SK-N-SH treated with all-trans-retinoic acid at 6 μM for 48 hours (cell line): ENCODE data around the gene GRB7.

Experiments
- ATAC-seq: fragments of 200-7000 bp; cut with Tn5 transposase; 3 replicates; pipeline ENCODE4 v1.9.1; 2020; ENCODE audit warnings: mild to moderate bottlenecking, moderate library complexity
- ARNTL ChIP-seq: fragments of 450-650 bp; formaldehyde crosslinking; IDR thresholded peaks from 2 replicates; pipeline ENCODE4 v1.5.0; 2020; ENCODE audit warnings: low read depth, mild to moderate bottlenecking, moderate library complexity, borderline replicate concordance
- BACH2 ChIP-seq: fragments of 250-450 bp; sonication (Bioruptor Pico); IDR thresholded peaks from 2 replicates; pipeline ENCODE4 v1.9.0; 2021; ENCODE audit warnings: mild to moderate bottlenecking, borderline replicate concordance
- CREB5 ChIP-seq: fragments of 250-450 bp; sonication (Bioruptor Pico); IDR thresholded peaks from 2 replicates; pipeline ENCODE4 v1.5.1; 2020; ENCODE audit warnings: low read depth, mild to moderate bottlenecking, moderate library complexity
- CSDC2 ChIP-seq: fragments of 250-450 bp; sonication (Bioruptor Pico); IDR thresholded peaks from 2 replicates; pipeline ENCODE4 v1.5.0; 2020; ENCODE audit warnings: mild to moderate bottlenecking, moderate library complexity
- GLIS3 ChIP-seq: fragments of 250-450 bp; sonication (Bioruptor Pico); IDR thresholded peaks from 2 replicates; pipeline ENCODE4 v1.5.0; 2020; ENCODE audit warnings: mild to moderate bottlenecking, moderate library complexity
- ISL1 ChIP-seq: fragments of 250-450 bp; sonication (Bioruptor Pico); IDR thresholded peaks from 2 replicates; pipeline ENCODE4 v2.1.2; 2022; ENCODE audit warnings: mild to moderate bottlenecking, moderate library complexity
- OSR1 ChIP-seq: fragments of 250-450 bp; sonication (Bioruptor Pico); IDR thresholded peaks from 2 replicates; pipeline ENCODE4 v1.8.0; 2022; ENCODE audit warnings: moderate library complexity, mild to moderate bottlenecking, inconsistent platforms
- POU6F1 ChIP-seq: fragments of 250-450 bp; sonication (Bioruptor Pico); IDR thresholded peaks from 2 replicates; pipeline ENCODE4 v1.8.0; 2021; ENCODE audit warnings: low read depth, mild to moderate bottlenecking, moderate library complexity, borderline replicate concordance
- PPARA ChIP-seq: fragments of 250-450 bp; sonication (Bioruptor Pico); IDR thresholded peaks from 2 replicates; pipeline ENCODE4 v1.5.0; 2020; ENCODE audit warnings: mild to moderate bottlenecking, borderline replicate concordance
- RARB ChIP-seq: fragments of 250-450 bp; sonication (Bioruptor Pico); IDR thresholded peaks from 2 replicates; pipeline ENCODE4 v1.8.0; 2021; ENCODE audit warnings: mild to moderate bottlenecking, moderate library complexity
- TCF4 ChIP-seq: fragments of 250-450 bp; sonication (Bioruptor Pico); IDR thresholded peaks from 2 replicates; pipeline ENCODE4 v1.8.0; 2021; ENCODE audit warnings: mild to moderate bottlenecking, moderate library complexity, borderline replicate concordance
- TOX ChIP-seq: fragments of 250-450 bp; sonication (Bioruptor Pico); IDR thresholded peaks from 2 replicates; pipeline ENCODE4 v1.8.0; 2021; ENCODE audit warnings: mild to moderate bottlenecking, moderate library complexity, borderline replicate concordance
- ZC3H10 ChIP-seq: fragments of 250-450 bp; sonication (Bioruptor Pico); IDR thresholded peaks from 2 replicates; pipeline ENCODE4 v1.5.1; 2021; ENCODE audit warnings: mild to moderate bottlenecking, moderate library complexity
- ZFP3 ChIP-seq: fragments of 250-450 bp; sonication (Bioruptor Pico); IDR thresholded peaks from 2 replicates; pipeline ENCODE4 v1.5.0; 2020; ENCODE audit warnings: mild to moderate bottlenecking, moderate library complexity
- ZFP30 ChIP-seq: fragments of 450-650 bp; formaldehyde crosslinking; IDR thresholded peaks from 2 replicates; pipeline ENCODE4 v1.5.0; 2022; ENCODE audit warnings: mild to moderate bottlenecking, moderate library complexity
- ZNF565 ChIP-seq: fragments of 450-650 bp; formaldehyde crosslinking; conservative IDR thresholded peaks from 2 replicates; pipeline ENCODE4 v1.5.0; 2020; ENCODE audit warnings: low read depth, mild to moderate bottlenecking, moderate library complexity
- ZNF70 ChIP-seq: fragments of 450-650 bp; formaldehyde crosslinking; IDR thresholded peaks from 2 replicates; pipeline ENCODE4 v1.5.0; 2020; ENCODE audit warnings: mild to moderate bottlenecking, moderate library complexity
- TF ChIP-seq, protein P1 (sequence below): fragments of 250-450 bp; sonication (Bioruptor Pico); IDR thresholded peaks from 2 replicates; pipeline ENCODE4 v1.5.0; 2020; ENCODE audit warnings: mild to moderate bottlenecking, moderate library complexity
- TF ChIP-seq, protein P2 (sequence below): fragments of 250-450 bp; sonication (Bioruptor Pico); IDR thresholded peaks from 2 replicates; pipeline ENCODE4 v1.5.1; 2021; ENCODE audit warnings: mild to moderate bottlenecking, moderate library complexity
- TF ChIP-seq, protein P3 (sequence below): fragments of 250-450 bp; sonication (Bioruptor Pico); IDR thresholded peaks from 2 replicates; pipeline ENCODE4 v1.8.0; 2020; ENCODE audit warnings: mild to moderate bottlenecking, moderate library complexity, borderline replicate concordance

Gene GRB7

DNA sequence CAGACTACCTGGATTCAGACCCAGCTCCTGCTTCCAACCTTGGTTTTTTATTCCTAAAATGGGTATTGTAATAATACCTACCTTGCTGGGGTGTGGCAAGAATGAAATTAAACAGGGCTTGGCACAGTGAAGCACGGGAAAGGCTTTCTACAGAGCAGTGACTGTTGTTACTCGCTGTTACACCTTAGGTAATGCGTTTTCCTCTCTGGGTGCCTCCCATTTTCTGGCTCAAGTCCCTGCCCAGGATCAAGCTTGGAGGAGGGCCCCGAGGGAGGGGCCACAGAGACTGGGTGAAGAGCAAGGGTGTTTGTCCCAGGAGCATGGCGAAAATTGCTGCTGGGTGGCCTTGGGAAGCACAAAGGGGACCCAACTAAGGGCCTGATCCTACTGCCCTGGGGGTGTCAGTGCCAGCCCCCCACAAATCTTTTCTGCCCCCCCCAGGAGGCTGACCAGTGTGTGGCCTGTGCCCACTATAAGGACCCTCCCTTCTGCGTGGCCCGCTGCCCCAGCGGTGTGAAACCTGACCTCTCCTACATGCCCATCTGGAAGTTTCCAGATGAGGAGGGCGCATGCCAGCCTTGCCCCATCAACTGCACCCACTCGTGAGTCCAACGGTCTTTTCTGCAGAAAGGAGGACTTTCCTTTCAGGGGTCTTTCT lies 20.7 kb upstream of the GRB7 start:
- TF ChIP-seq ARNTL (CRISPR knock-in tag) (no peak), CSDC2 (CRISPR knock-in tag) (no peak), RARB (no peak), OSR1 (CRISPR knock-in tag) (no peak), TOX (CRISPR knock-in tag) (no peak), ZFP3 (CRISPR knock-in tag) (no peak), ZNF70 (CRISPR knock-in tag) (no peak), TCF4 (CRISPR knock-in tag) (no peak), ISL1 (CRISPR knock-in tag) (no peak)
- TF ChIP-seq, protein P1, sequence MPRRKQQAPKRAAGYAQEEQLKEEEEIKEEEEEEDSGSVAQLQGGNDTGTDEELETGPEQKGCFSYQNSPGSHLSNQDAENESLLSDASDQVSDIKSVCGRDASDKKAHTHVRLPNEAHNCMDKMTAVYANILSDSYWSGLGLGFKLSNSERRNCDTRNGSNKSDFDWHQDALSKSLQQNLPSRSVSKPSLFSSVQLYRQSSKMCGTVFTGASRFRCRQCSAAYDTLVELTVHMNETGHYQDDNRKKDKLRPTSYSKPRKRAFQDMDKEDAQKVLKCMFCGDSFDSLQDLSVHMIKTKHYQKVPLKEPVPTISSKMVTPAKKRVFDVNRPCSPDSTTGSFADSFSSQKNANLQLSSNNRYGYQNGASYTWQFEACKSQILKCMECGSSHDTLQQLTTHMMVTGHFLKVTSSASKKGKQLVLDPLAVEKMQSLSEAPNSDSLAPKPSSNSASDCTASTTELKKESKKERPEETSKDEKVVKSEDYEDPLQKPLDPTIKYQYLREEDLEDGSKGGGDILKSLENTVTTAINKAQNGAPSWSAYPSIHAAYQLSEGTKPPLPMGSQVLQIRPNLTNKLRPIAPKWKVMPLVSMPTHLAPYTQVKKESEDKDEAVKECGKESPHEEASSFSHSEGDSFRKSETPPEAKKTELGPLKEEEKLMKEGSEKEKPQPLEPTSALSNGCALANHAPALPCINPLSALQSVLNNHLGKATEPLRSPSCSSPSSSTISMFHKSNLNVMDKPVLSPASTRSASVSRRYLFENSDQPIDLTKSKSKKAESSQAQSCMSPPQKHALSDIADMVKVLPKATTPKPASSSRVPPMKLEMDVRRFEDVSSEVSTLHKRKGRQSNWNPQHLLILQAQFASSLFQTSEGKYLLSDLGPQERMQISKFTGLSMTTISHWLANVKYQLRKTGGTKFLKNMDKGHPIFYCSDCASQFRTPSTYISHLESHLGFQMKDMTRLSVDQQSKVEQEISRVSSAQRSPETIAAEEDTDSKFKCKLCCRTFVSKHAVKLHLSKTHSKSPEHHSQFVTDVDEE (CRISPR knock-in tag): no peak
- TF ChIP-seq, protein P2, sequence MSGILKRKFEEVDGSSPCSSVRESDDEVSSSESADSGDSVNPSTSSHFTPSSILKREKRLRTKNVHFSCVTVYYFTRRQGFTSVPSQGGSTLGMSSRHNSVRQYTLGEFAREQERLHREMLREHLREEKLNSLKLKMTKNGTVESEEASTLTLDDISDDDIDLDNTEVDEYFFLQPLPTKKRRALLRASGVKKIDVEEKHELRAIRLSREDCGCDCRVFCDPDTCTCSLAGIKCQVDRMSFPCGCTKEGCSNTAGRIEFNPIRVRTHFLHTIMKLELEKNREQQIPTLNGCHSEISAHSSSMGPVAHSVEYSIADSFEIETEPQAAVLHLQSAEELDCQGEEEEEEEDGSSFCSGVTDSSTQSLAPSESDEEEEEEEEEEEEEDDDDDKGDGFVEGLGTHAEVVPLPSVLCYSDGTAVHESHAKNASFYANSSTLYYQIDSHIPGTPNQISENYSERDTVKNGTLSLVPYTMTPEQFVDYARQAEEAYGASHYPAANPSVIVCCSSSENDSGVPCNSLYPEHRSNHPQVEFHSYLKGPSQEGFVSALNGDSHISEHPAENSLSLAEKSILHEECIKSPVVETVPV (CRISPR knock-in tag): no peak
- no peak for ATAC-seq

GRCh38 chr17:39717660-39718059 lies 20.1 kb upstream of the GRB7 start:
- no peak for ATAC-seq
- TF ChIP-seq ZC3H10 (CRISPR knock-in tag) (no peak), ZNF565 (CRISPR knock-in tag) (no peak), OSR1 (CRISPR knock-in tag) (no peak), CREB5 (CRISPR knock-in tag) (no peak), ZFP30 (CRISPR knock-in tag) (no peak), PPARA (no peak), TOX (CRISPR knock-in tag) (no peak), GLIS3 (CRISPR knock-in tag) (no peak), ARNTL (CRISPR knock-in tag) (no peak), ZFP3 (CRISPR knock-in tag) (no peak), TCF4 (CRISPR knock-in tag) (no peak), BACH2 (CRISPR knock-in tag) (no peak), POU6F1 (no peak), ISL1 (CRISPR knock-in tag) (no peak), CSDC2 (CRISPR knock-in tag) (no peak)
- TF ChIP-seq, protein P3, sequence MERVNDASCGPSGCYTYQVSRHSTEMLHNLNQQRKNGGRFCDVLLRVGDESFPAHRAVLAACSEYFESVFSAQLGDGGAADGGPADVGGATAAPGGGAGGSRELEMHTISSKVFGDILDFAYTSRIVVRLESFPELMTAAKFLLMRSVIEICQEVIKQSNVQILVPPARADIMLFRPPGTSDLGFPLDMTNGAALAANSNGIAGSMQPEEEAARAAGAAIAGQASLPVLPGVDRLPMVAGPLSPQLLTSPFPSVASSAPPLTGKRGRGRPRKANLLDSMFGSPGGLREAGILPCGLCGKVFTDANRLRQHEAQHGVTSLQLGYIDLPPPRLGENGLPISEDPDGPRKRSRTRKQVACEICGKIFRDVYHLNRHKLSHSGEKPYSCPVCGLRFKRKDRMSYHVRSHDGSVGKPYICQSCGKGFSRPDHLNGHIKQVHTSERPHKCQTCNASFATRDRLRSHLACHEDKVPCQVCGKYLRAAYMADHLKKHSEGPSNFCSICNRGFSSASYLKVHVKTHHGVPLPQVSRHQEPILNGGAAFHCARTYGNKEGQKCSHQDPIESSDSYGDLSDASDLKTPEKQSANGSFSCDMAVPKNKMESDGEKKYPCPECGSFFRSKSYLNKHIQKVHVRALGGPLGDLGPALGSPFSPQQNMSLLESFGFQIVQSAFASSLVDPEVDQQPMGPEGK (CRISPR knock-in tag): no peak
- TF ChIP-seq, protein P2 (CRISPR knock-in tag): no peak
